GM23338 (cell line): ENCODE results near the gene BANK1. TPM values are rescaled to one million over a fixed set of nuclear protein-coding genes. Genes with fewer than 3 reads are reported as not detected.

Experiments
- ATAC-seq: fragments of 200-7000 bp; cut with Tn5 transposase; 3 replicates; pipeline ENCODE4 v1.9.1; 2020
- DNase-seq: peaks from one replicate; pipeline ENCODE4 v3.0.0-alpha.2; 2015; ENCODE audit warnings: low spot score
- H2AFZ ChIP-seq: fragments of 200-600 bp; sonication (generic); 2 replicates; pipeline ENCODE4 v1.8.0; 2016; ENCODE audit warnings: antibody characterized with exemption, mild to moderate bottlenecking, moderate library complexity
- H3F3A ChIP-seq: fragments of 200-600 bp; sonication (generic); replicated peaks from 2 replicates; pipeline ENCODE4 v1.8.0; 2017; ENCODE audit warnings: antibody characterized with exemption, mixed run types, low read depth
- H3K27ac ChIP-seq: fragments of 200-600 bp; sonication (generic); 2 replicates; pipeline ENCODE4 v1.6.1; 2016; ENCODE audit warnings: low read depth
- H3K27me3 ChIP-seq: fragments of 200-600 bp; sonication (generic); 2 replicates; pipeline ENCODE4 v1.8.0; 2016; ENCODE audit warnings: mild to moderate bottlenecking, mixed run types, moderate library complexity; ENCODE audit not compliant: insufficient read depth
- H3K36me3 ChIP-seq: fragments of 200-600 bp; sonication (generic); 2 replicates; pipeline ENCODE4 v1.8.0; 2016; ENCODE audit warnings: mild to moderate bottlenecking; ENCODE audit not compliant: insufficient read depth
- H3K4me1 ChIP-seq: fragments of 200-600 bp; sonication (generic); 2 replicates; pipeline ENCODE4 v1.8.0; 2016; ENCODE audit warnings: mild to moderate bottlenecking, moderate library complexity; ENCODE audit not compliant: insufficient read depth
- H3K4me2 ChIP-seq: fragments of 200-600 bp; sonication (generic); 2 replicates; pipeline ENCODE4 v1.7.1; 2017; ENCODE audit warnings: mixed run types
- H3K4me3 ChIP-seq: fragments of 200-600 bp; sonication (generic); 2 replicates; pipeline ENCODE4 v1.6.1; 2016; ENCODE audit warnings: mixed run types
- H3K79me2 ChIP-seq: fragments of 200-600 bp; sonication (generic); replicated peaks from 2 replicates; pipeline ENCODE4 v1.8.0; 2017; ENCODE audit warnings: mild to moderate bottlenecking; ENCODE audit not compliant: insufficient read depth
- H3K9me2 ChIP-seq: fragments of 200-600 bp; sonication (generic); 2 replicates; pipeline ENCODE4 v1.8.0; 2017; ENCODE audit not compliant: insufficient read depth
- H4K20me1 ChIP-seq: fragments of 200-600 bp; sonication (generic); replicated peaks from 2 replicates; pipeline ENCODE4 v1.8.0; 2017; ENCODE audit warnings: mild to moderate bottlenecking; ENCODE audit not compliant: insufficient read depth
- H3K27ac Mint-ChIP-seq: 2 replicates; pipeline ENCODE4 v1.8.0; 2020; ENCODE audit warnings: inconsistent platforms, mild to moderate bottlenecking, moderate library complexity, mixed read lengths
- H3K27me3 Mint-ChIP-seq: 3 replicates; pipeline ENCODE4 v1.8.0; 2022; ENCODE audit warnings: low read depth, mild to moderate bottlenecking, moderate library complexity, mixed read lengths, inconsistent platforms; ENCODE audit not compliant: insufficient read depth, poor library complexity
- H3K36me3 Mint-ChIP-seq: 3 replicates; pipeline ENCODE4 v1.8.0; 2021; ENCODE audit warnings: low read depth, mild to moderate bottlenecking, inconsistent platforms, moderate library complexity, mixed read lengths
- H3K4me1 Mint-ChIP-seq: 3 replicates; pipeline ENCODE4 v1.8.0; 2020; ENCODE audit warnings: mild to moderate bottlenecking, inconsistent platforms, mixed read lengths
- H3K4me3 Mint-ChIP-seq: 3 replicates; pipeline ENCODE4 v1.8.0; 2021; ENCODE audit warnings: moderate library complexity, mild to moderate bottlenecking, inconsistent platforms, mixed read lengths
- H3K9me3 Mint-ChIP-seq: 3 replicates; pipeline ENCODE4 v1.8.0; 2020; ENCODE audit warnings: moderate library complexity, mild to moderate bottlenecking, inconsistent platforms, mixed read lengths
- NANOG ChIP-seq: IDR thresholded peaks from 2 replicates; pipeline ENCODE4 v1.6.1; 2016; ENCODE audit warnings: antibody characterized with exemption, borderline replicate concordance
- STAT1 ChIP-seq: IDR thresholded peaks from one replicate; pipeline ENCODE4 v1.6.1; 2016; ENCODE audit warnings: antibody characterized with exemption; ENCODE audit not compliant: unreplicated experiment
- ZNF331 ChIP-seq: fragments of 250-450 bp; sonication (Bioruptor Pico); IDR thresholded peaks from 2 replicates; pipeline ENCODE4 v1.5.0; 2020; ENCODE audit warnings: low read depth, mild to moderate bottlenecking, moderate library complexity
- ZNF462 ChIP-seq: fragments of 250-450 bp; sonication (Bioruptor Pico); IDR thresholded peaks from 2 replicates; pipeline ENCODE4 v1.5.0; 2020; ENCODE audit warnings: mild to moderate bottlenecking, moderate library complexity
- polyA plus RNA-seq: library from polyadenylated mRNA; unstranded; fragments of >200 nt; fragmentation: Nextera tagmentation; extraction: Ambion mirVana; gene quantifications from 2 replicates; pipeline ENCODE4 v1.2.1, GENCODE V29; 2016
- total RNA-seq: library from RNA; depleted of rRNA; stranded (reverse); fragments of >200 nt; shearing (Covaris generic); gene quantifications from 2 replicates; pipeline ENCODE4 v1.2.3, GENCODE V29; 2014
- TF ChIP-seq, protein P1 (sequence below): IDR thresholded peaks from one replicate; pipeline ENCODE4 v1.6.1; 2018; ENCODE audit warnings: antibody characterized with exemption; ENCODE audit not compliant: unreplicated experiment

BANK1 gene
- total and polyA plus RNA-seq, 2 experiments from 2014 or later = 0.86 to 0.87 TPM

DNA sequence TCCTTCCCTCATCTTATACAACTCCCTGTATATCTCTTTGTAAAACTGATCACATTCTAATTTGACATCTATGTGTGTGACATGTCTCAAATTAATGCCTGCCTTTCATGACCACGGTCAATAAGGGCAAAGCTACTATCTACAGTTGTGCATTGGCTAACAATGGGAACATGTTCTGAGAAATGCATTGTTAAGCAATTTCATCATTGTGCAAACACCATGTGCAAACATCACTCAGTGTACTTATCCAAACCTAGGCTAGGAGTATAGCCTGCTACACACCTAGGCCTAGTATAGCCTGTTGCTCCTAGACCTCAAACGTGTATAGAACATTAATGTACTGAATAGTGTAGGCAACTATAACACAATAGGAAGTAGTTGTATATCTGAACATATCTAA, 95.0 kb downstream of the BANK1 start (continued):
- TF ChIP-seq ZNF462 = no peak
- TF ChIP-seq, protein P1, sequence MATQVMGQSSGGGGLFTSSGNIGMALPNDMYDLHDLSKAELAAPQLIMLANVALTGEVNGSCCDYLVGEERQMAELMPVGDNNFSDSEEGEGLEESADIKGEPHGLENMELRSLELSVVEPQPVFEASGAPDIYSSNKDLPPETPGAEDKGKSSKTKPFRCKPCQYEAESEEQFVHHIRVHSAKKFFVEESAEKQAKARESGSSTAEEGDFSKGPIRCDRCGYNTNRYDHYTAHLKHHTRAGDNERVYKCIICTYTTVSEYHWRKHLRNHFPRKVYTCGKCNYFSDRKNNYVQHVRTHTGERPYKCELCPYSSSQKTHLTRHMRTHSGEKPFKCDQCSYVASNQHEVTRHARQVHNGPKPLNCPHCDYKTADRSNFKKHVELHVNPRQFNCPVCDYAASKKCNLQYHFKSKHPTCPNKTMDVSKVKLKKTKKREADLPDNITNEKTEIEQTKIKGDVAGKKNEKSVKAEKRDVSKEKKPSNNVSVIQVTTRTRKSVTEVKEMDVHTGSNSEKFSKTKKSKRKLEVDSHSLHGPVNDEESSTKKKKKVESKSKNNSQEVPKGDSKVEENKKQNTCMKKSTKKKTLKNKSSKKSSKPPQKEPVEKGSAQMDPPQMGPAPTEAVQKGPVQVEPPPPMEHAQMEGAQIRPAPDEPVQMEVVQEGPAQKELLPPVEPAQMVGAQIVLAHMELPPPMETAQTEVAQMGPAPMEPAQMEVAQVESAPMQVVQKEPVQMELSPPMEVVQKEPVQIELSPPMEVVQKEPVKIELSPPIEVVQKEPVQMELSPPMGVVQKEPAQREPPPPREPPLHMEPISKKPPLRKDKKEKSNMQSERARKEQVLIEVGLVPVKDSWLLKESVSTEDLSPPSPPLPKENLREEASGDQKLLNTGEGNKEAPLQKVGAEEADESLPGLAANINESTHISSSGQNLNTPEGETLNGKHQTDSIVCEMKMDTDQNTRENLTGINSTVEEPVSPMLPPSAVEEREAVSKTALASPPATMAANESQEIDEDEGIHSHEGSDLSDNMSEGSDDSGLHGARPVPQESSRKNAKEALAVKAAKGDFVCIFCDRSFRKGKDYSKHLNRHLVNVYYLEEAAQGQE = no peak

GRCh38 chr4:101886826-101887225, 96.3 kb downstream of the BANK1 start:
- DNase-seq = no peak
- no peaks in the 10 kb centered on the region for H3K27me3 ChIP-seq
- H3F3A ChIP-seq = no peaks in the 10 kb centered on the region
- Mint-ChIP-seq H3K4me1 (peaks cover 6% of the 10 kb centered on the region; the same call in 1 of the 3 replicates), H3K4me3 (no peak overlapping the region), H3K36me3 (no peaks in the 10 kb centered on the region), H3K9me3 (no peaks in the 10 kb centered on the region), H3K27ac (no peak overlapping the region), H3K27me3 (peaks cover 2% of the 10 kb centered on the region)
- H3K4me2 ChIP-seq = no peak overlapping the region
- no peak overlapping the region for H3K4me3 ChIP-seq
- peaks cover 7% of the 10 kb centered on the region; the same call in 1 of the 2 replicates for H3K4me1 ChIP-seq
- no peak for ATAC-seq
- no peaks in the 10 kb centered on the region for H4K20me1 ChIP-seq
- H3K9me2 ChIP-seq = no peaks in the 10 kb centered on the region
- no peak overlapping the region for H3K27ac ChIP-seq
- H3K36me3 ChIP-seq = no peaks in the 10 kb centered on the region
- no peak overlapping the region for H2AFZ ChIP-seq
- no peak for TF ChIP-seq ZNF331
- no peak for TF ChIP-seq STAT1
- TF ChIP-seq, protein P1 = no peak
- no peak for TF ChIP-seq NANOG
- H3K79me2 ChIP-seq = no peaks in the 10 kb centered on the region
